OCI-LY7 (cell line): Measurements from ENCODE around the gene VIPAS39. TPM values are rescaled to one million over a fixed set of nuclear protein-coding genes. Genes with fewer than 3 reads are reported as not detected.

Source experiments
- BruUV-seq: library from RNA; stranded (reverse); fragments of 400-500 nt; replicated peaks from 2 replicates; lab custom pipeline; 2021; lab: Mats Ljungman, UMichigan
- CTCF ChIA-PET: fragments of 300-600 bp; sonication (Branson Sonifier 250); formaldehyde crosslinking; loops from one replicate; lab custom pipeline; 2022; ENCODE audit warnings: antibody characterized with exemption; ENCODE audit not compliant: unreplicated experiment; lab: Charles Lee
- POLR2A ChIA-PET: fragments of 300-600 bp; sonication (Branson Sonifier 250); formaldehyde crosslinking; loops from one replicate; lab custom pipeline; 2022; ENCODE audit warnings: antibody characterized with exemption; lab: Charles Lee
- DNase-seq: peaks from one replicate; pipeline ENCODE4 v3.0.0-alpha.2; 2015; ENCODE audit warnings: low spot score
- H2AFZ ChIP-seq: fragments of 200-600 bp; sonication (generic), shearing (Covaris generic); 2 replicates; pipeline ENCODE4 v1.6.1; 2014; ENCODE audit warnings: mild to moderate bottlenecking, antibody characterized with exemption, low read length, moderate library complexity
- H3K27ac ChIP-seq: fragments of 200-600 bp; sonication (generic); 2 replicates; pipeline ENCODE4 v1.5.1; 2014; ENCODE audit warnings: mixed run types, low read depth, mild to moderate bottlenecking, moderate library complexity, low read length, inconsistent platforms; ENCODE audit not compliant: poor library complexity, severe bottlenecking
- H3K36me3 ChIP-seq: fragments of 200-600 bp; sonication (generic); 2 replicates; pipeline ENCODE4 v1.6.1; 2014; ENCODE audit warnings: mild to moderate bottlenecking, antibody characterized with exemption, low read length, moderate library complexity, mixed read lengths; ENCODE audit not compliant: insufficient read depth
- H3K4me1 ChIP-seq: fragments of 200-600 bp; sonication (generic); 2 replicates; pipeline ENCODE4 v1.5.1; 2014; ENCODE audit warnings: mild to moderate bottlenecking, low read length; ENCODE audit not compliant: insufficient read depth, poor library complexity, severe bottlenecking
- H3K4me2 ChIP-seq: fragments of 200-600 bp; sonication (generic); 2 replicates; pipeline ENCODE4 v1.6.1; 2014; ENCODE audit warnings: mild to moderate bottlenecking, low read length
- H3K4me3 ChIP-seq: fragments of 200-600 bp; sonication (generic); 2 replicates; pipeline ENCODE4 v1.5.1; 2014; ENCODE audit warnings: mild to moderate bottlenecking, low read depth, low read length; ENCODE audit not compliant: poor library complexity, severe bottlenecking
- H3K79me2 ChIP-seq: fragments of 200-600 bp; sonication (generic); 2 replicates; pipeline ENCODE4 v1.6.1; 2016; ENCODE audit warnings: low read depth, mild to moderate bottlenecking, low read length, moderate library complexity, mixed read lengths; ENCODE audit not compliant: insufficient read depth
- H3K9me2 ChIP-seq: fragments of 200-600 bp; sonication (generic); 2 replicates; pipeline ENCODE4 v1.6.1; 2016; ENCODE audit warnings: mild to moderate bottlenecking, low read length, mixed read lengths; ENCODE audit not compliant: insufficient read depth
- H3K9me3 ChIP-seq: fragments of 200-600 bp; sonication (generic); 2 replicates; pipeline ENCODE4 v1.6.1; 2014; ENCODE audit warnings: mild to moderate bottlenecking, mixed run types, low read length, mixed read lengths
- H4K20me1 ChIP-seq: fragments of 200-600 bp; sonication (generic); 2 replicates; pipeline ENCODE4 v1.6.1; 2014; ENCODE audit warnings: mild to moderate bottlenecking, antibody characterized with exemption, low read length, moderate library complexity, mixed read lengths; ENCODE audit not compliant: insufficient read depth
- EZH2phosphoT487 ChIP-seq: fragments of 200-600 bp; sonication (generic); IDR thresholded peaks from 2 replicates; pipeline ENCODE4 v1.6.1; 2018; ENCODE audit warnings: low read depth, borderline replicate concordance, mild to moderate bottlenecking, mixed run types, antibody characterized with exemption, low read length, moderate library complexity, mixed read lengths
- intact Hi-C: fragments of 100-400 bp; cut with micrococcal nuclease; formaldehyde crosslinking; loops from one replicate; pipeline ENCODE4 v1.10.0; 2022; ENCODE audit not compliant: unreplicated experiment
- total RNA-seq, 2 experiments: library from RNA; depleted of rRNA in 1 of 2; stranded (reverse); fragments of >200 nt in 1 of 2; shearing (Covaris generic) in 1 of 2; gene quantifications; 2 replicates each; pipeline ENCODE4 v1.2.3, GENCODE V29; 2014 to 2022
- TF ChIP-seq, protein P1 (sequence below): fragments of 200-600 bp; sonication (generic); conservative IDR thresholded peaks from 2 replicates; pipeline ENCODE4 v1.5.1; 2014; ENCODE audit warnings: mild to moderate bottlenecking, antibody characterized with exemption, low read length, moderate library complexity, mixed read lengths

VIPAS39 gene
- total RNA-seq, 2 experiments from 2014 or later: 13.3 to 20.4 TPM

DNA sequence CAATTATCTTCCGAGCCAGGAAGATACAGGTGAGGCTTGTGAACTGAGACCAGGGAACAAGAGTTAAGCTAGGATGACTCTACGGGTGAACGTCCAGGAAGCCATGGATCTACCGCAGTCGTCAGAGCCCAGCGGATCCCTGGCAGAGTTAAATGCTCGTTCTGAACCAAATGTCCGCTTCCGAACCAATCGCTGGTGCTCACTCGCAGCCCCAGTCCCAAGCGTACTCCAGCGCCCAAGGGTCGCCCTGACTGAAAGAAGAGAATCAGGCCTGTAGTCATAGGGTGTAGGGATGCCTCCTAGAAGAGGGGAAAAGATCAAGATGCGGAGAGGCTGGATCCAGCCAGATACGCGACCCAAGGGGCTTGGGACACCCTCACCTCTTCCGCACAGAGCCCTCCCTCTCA lies 283 bp downstream of the VIPAS39 start:
- Histone ChIP-seq H3K4me2 (peak overlapping the region; percentile 85), H2AFZ (peak overlapping the region; percentile 61; the same call in 1 of the 2 replicates), H3K9me3 (no peaks in the 10 kb centered on the region), H4K20me1 (peaks cover 16% of the 10 kb centered on the region; the same call in 1 of the 2 replicates), H3K4me1 (peaks cover 27% of the 10 kb centered on the region), H3K79me2 (peaks cover 45% of the 10 kb centered on the region), H3K4me3 (peak overlapping the region; percentile 95), H3K27ac (peak overlapping the region; percentile 17), H3K36me3 (peaks cover 46% of the 10 kb centered on the region), H3K9me2 (no peaks in the 10 kb centered on the region)
- no peak for TF ChIP-seq EZH2phosphoT487
- TF ChIP-seq, protein P1, sequence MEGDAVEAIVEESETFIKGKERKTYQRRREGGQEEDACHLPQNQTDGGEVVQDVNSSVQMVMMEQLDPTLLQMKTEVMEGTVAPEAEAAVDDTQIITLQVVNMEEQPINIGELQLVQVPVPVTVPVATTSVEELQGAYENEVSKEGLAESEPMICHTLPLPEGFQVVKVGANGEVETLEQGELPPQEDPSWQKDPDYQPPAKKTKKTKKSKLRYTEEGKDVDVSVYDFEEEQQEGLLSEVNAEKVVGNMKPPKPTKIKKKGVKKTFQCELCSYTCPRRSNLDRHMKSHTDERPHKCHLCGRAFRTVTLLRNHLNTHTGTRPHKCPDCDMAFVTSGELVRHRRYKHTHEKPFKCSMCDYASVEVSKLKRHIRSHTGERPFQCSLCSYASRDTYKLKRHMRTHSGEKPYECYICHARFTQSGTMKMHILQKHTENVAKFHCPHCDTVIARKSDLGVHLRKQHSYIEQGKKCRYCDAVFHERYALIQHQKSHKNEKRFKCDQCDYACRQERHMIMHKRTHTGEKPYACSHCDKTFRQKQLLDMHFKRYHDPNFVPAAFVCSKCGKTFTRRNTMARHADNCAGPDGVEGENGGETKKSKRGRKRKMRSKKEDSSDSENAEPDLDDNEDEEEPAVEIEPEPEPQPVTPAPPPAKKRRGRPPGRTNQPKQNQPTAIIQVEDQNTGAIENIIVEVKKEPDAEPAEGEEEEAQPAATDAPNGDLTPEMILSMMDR: no peak
- no TSS peak for BruUV-seq
- CTCF ChIA-PET: no interaction called here
- POLR2A ChIA-PET: interaction anchor here (0.5 to 1.3 kb wide), 3 partner anchors 10 to 35 kb away, joined by 3 read pairs; no protein-coding TSS in a partner anchor
- no peak for DNase-seq
- intact Hi-C loops: loop anchor here (1.0 to 5.0 kb wide), 3 partner anchors 80 to 345 kb away; partner anchors contain the start of genes ADCK1, GSTZ1, SAMD15 and TMED8

DNA sequence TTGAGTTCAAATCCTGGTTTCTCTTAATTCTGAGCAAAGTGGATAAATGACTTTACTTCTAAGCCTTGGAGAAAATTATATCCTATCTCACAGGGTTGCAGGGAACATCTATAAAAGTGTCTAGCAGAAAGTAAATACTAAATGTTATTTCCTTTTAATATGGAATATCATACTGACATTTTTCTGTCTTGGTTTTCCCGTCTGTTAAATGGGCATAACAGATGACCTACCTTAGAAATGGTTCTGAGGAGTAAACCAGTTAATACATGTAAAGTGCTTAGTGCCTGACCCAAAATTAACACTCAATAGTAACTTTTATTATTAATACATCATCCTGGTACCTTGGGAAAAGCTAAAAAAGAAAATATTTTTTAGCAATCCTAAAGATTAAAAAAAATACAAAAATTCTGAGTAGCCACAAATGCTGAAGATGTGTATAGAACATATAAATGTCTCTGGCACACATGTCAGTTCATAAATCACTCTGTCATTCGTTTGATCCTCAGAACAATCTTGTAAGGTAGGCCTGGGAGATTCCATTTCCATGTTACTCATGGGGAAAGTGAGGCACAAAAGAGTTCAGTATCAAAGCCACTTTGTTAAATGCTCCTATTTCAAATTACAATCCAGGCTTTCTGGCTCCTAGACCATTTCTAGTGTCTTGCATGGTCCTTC lies 1.3 kb downstream of the VIPAS39 start:
- H3K27ac ChIP-seq: no peak overlapping the region
- ChIA-PET CTCF (no interaction called here), POLR2A (interaction anchor here (0.6 to 1.3 kb wide), 5 partner anchors 10 to 356 kb away, joined by 3 read pairs; no protein-coding TSS in a partner anchor)
- H3K4me2 ChIP-seq: peak overlapping the region; percentile 85
- H4K20me1 ChIP-seq: peaks cover 16% of the 10 kb centered on the region; the same call in 1 of the 2 replicates
- no peak overlapping the region for H2AFZ ChIP-seq
- peaks cover 27% of the 10 kb centered on the region for H3K4me1 ChIP-seq
- H3K4me3 ChIP-seq: peak overlapping the region; percentile 95
- peaks cover 45% of the 10 kb centered on the region for H3K79me2 ChIP-seq
- intact Hi-C loops: loop anchor here (5.0 kb wide), 2 partner anchors 79 to 346 kb away; partner anchors contain the start of genes ADCK1, SAMD15 and TMED8
- H3K9me2 ChIP-seq: no peaks in the 10 kb centered on the region
- TF ChIP-seq, protein P1: no peak
- no peak for TF ChIP-seq EZH2phosphoT487
- no peaks in the 10 kb centered on the region for H3K9me3 ChIP-seq
- H3K36me3 ChIP-seq: peaks cover 46% of the 10 kb centered on the region
- no TSS peak for BruUV-seq
- no peak for DNase-seq

DNA sequence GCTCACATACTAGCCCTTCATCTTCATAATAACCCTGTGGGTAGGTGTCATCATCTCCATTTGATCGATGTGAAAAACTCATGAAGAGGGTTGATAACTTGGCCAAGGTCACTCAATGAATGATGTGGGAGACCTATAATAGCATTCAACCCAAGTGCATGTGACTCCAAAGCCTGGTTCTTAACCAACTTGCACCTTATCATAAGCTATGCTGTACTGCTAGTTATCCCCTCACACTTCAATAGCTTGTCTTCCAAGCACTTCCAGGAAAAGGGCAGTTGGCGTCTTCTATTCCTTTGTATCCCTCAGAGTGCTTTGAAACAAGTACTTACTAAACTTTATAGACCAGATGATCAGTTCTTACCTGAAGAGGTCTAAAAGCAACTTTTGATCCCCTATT lies 15.2 kb downstream of the VIPAS39 start:
- no TSS peak for BruUV-seq
- Histone ChIP-seq H3K4me3 (no peak overlapping the region), H3K9me2 (no peaks in the 10 kb centered on the region), H3K27ac (no peak overlapping the region), H3K4me2 (no peak overlapping the region), H3K4me1 (no peaks in the 10 kb centered on the region), H2AFZ (no peak overlapping the region), H4K20me1 (no peaks in the 10 kb centered on the region), H3K9me3 (no peaks in the 10 kb centered on the region), H3K79me2 (no peaks in the 10 kb centered on the region), H3K36me3 (peaks cover 71% of the 10 kb centered on the region)
- DNase-seq: no peak
- ChIA-PET POLR2A (interaction anchor here (0.6 kb wide), 1 partner anchor 191 kb away, joined by 3 read pairs; no protein-coding TSS in a partner anchor), CTCF (no interaction called here)
- TF ChIP-seq EZH2phosphoT487: no peak
- TF ChIP-seq, protein P1: no peak
- intact Hi-C loops: no loop called here
